Neural cell (in vitro differentiated cells): ENCODE data around the gene ZBTB25. TPM values are rescaled to one million over a fixed set of nuclear protein-coding genes. Genes with fewer than 3 reads are reported as not detected.

Source experiments
- H2AFZ ChIP-seq: fragments of 200-600, 300-800 bp; sonication (generic), shearing (Covaris generic); 2 replicates; pipeline ENCODE4 v1.6.0; 2014; ENCODE audit warnings: low read depth, mild to moderate bottlenecking, antibody characterized with exemption, low read length, moderate library complexity
- H3F3A ChIP-seq: fragments of 200-600 bp; shearing (Covaris generic); 2 replicates; pipeline ENCODE4 v1.6.1; 2016; ENCODE audit warnings: mild to moderate bottlenecking, moderate library complexity, mixed read lengths, antibody characterized with exemption, low read length; ENCODE audit not compliant: insufficient read depth, poor library complexity, severe bottlenecking
- H3K27ac ChIP-seq: fragments of 200-600, 300-800 bp; sonication (generic), shearing (Covaris generic); 2 replicates; pipeline ENCODE4 v1.5.1; 2014; ENCODE audit warnings: mild to moderate bottlenecking, low read length, moderate library complexity
- H3K27me3 ChIP-seq: fragments of 300-800, 200-600 bp; sonication (generic), shearing (Covaris generic); 2 replicates; pipeline ENCODE4 v1.6.0; 2014; ENCODE audit warnings: mild to moderate bottlenecking, low read depth, low read length, moderate library complexity; ENCODE audit not compliant: insufficient read depth
- H3K36me3 ChIP-seq: fragments of 300-800, 200-600 bp; sonication (generic), shearing (Covaris generic); 2 replicates; pipeline ENCODE4 v1.5.1; 2014; ENCODE audit warnings: mild to moderate bottlenecking, antibody characterized with exemption, low read length, moderate library complexity; ENCODE audit not compliant: insufficient read depth
- H3K4me2 ChIP-seq: fragments of 300-800, 200-600 bp; sonication (generic), shearing (Covaris generic); 2 replicates; pipeline ENCODE4 v1.6.0; 2014; ENCODE audit warnings: mild to moderate bottlenecking, low read length
- H3K4me3 ChIP-seq: fragments of 300-800, 200-600 bp; sonication (generic), shearing (Covaris generic); 2 replicates; pipeline ENCODE4 v1.5.1; 2014; ENCODE audit warnings: mild to moderate bottlenecking, low read length, moderate library complexity
- H3K79me2 ChIP-seq: fragments of 200-600 bp; shearing (Covaris generic); replicated peaks from 2 replicates; pipeline ENCODE4 v1.6.0; 2014; ENCODE audit warnings: mild to moderate bottlenecking, low read length, moderate library complexity; ENCODE audit not compliant: insufficient read depth
- H3K9ac ChIP-seq: fragments of 300-800, 200-600 bp; sonication (generic), shearing (Covaris generic); 2 replicates; pipeline ENCODE4 v1.6.1; 2016; ENCODE audit warnings: mild to moderate bottlenecking, low read length, mixed read lengths
- H3K9me2 ChIP-seq: fragments of 200-600 bp; shearing (Covaris generic); 2 replicates; pipeline ENCODE4 v1.6.1; 2016; ENCODE audit warnings: mild to moderate bottlenecking, low read length, mixed read lengths; ENCODE audit not compliant: insufficient read depth
- H3K9me3 ChIP-seq: fragments of 200-600, 300-800 bp; sonication (generic), shearing (Covaris generic); 2 replicates; pipeline ENCODE4 v1.6.1; 2016; ENCODE audit warnings: mild to moderate bottlenecking, mixed run types, low read length, moderate library complexity, mixed read lengths
- H4K20me1 ChIP-seq: fragments of 200-600 bp; shearing (Covaris generic); 2 replicates; pipeline ENCODE4 v1.6.1; 2016; ENCODE audit warnings: mild to moderate bottlenecking, mixed run types; ENCODE audit not compliant: insufficient read depth
- CTCF ChIP-seq: fragments of 450-650 bp; IDR thresholded peaks from 2 replicates; pipeline ENCODE4 v1.5.1; 2014; ENCODE audit warnings: antibody characterized with exemption, mild to moderate bottlenecking, moderate library complexity; ENCODE audit not compliant: poor library complexity, severe bottlenecking
- EP300 ChIP-seq: fragments of 450-650 bp; conservative IDR thresholded peaks from 2 replicates; pipeline ENCODE4 v1.6.1; 2014; ENCODE audit warnings: antibody characterized with exemption, mild to moderate bottlenecking, moderate library complexity; ENCODE audit not compliant: poor library complexity, severe bottlenecking
- EZH2 ChIP-seq: fragments of 200-600, 300-800 bp; shearing (Covaris generic), sonication (generic); IDR thresholded peaks from 2 replicates; pipeline ENCODE4 v1.6.1; 2014; ENCODE audit warnings: antibody characterized with exemption, low read length, borderline replicate concordance, mild to moderate bottlenecking; ENCODE audit not compliant: insufficient read depth, poor library complexity, severe bottlenecking
- MXI1 ChIP-seq: fragments of 450-650 bp; conservative IDR thresholded peaks from 2 replicates; pipeline ENCODE4 v1.6.1; 2014; ENCODE audit warnings: antibody characterized with exemption, mild to moderate bottlenecking; ENCODE audit not compliant: poor library complexity, severe bottlenecking
- POLR2AphosphoS5 ChIP-seq: IDR thresholded peaks from 2 replicates; pipeline ENCODE4 v1.6.1; 2012
- RAD21 ChIP-seq: fragments of 450-650 bp; conservative IDR thresholded peaks from 2 replicates; pipeline ENCODE4 v1.6.1; 2014; ENCODE audit warnings: antibody characterized with exemption, mild to moderate bottlenecking, moderate library complexity
- REST ChIP-seq: IDR thresholded peaks from 2 replicates; pipeline ENCODE4 v1.6.1; 2012; ENCODE audit warnings: borderline replicate concordance
- SMC3 ChIP-seq: fragments of 450-650 bp; conservative IDR thresholded peaks from 2 replicates; pipeline ENCODE4 v1.6.1; 2014; ENCODE audit warnings: antibody characterized with exemption, mild to moderate bottlenecking, moderate library complexity; ENCODE audit not compliant: poor library complexity
- TAF1 ChIP-seq: IDR thresholded peaks from 2 replicates; pipeline ENCODE4 v1.6.1; 2012; ENCODE audit warnings: low read depth
- polyA plus RNA-seq: library from polyadenylated mRNA; depleted of rRNA; stranded (reverse); fragments of >200 nt; gene quantifications from 2 replicates; pipeline ENCODE4 v1.2.3, GENCODE V29; 2014

ZBTB25 gene
- polyA plus RNA-seq, 1 donor from 2014 or later = 5.3 TPM

GRCh38 chr14:64416348-64416932 lies 87.2 kb downstream of the ZBTB25 start:
- no peaks in the 10 kb centered on the region for H3F3A ChIP-seq
- H3K27me3 ChIP-seq = no peaks in the 10 kb centered on the region
- H3K9me2 ChIP-seq = no peaks in the 10 kb centered on the region
- H4K20me1 ChIP-seq = no peaks in the 10 kb centered on the region
- no peaks in the 10 kb centered on the region for H3K9me3 ChIP-seq
- no peak overlapping the region for H3K4me2 ChIP-seq
- TF ChIP-seq POLR2AphosphoS5 (no peak), RAD21 (no peak), SMC3 (no peak), EZH2 (no peak), CTCF (no peak), EP300 (no peak)
- H3K27ac ChIP-seq = no peak overlapping the region
- no peaks in the 10 kb centered on the region for H3K36me3 ChIP-seq
- no peak overlapping the region for H3K9ac ChIP-seq
- no peak overlapping the region for H3K4me3 ChIP-seq
- H2AFZ ChIP-seq = no peak overlapping the region
- no peaks in the 10 kb centered on the region for H3K79me2 ChIP-seq

GRCh38 chr14:64412237-64412636 lies 91.4 kb downstream of the ZBTB25 start:
- Histone ChIP-seq H3K79me2 (no peaks in the 10 kb centered on the region), H3K4me2 (no peak overlapping the region), H3K9me3 (no peaks in the 10 kb centered on the region), H3K9me2 (no peaks in the 10 kb centered on the region), H3K9ac (no peak overlapping the region), H3K4me3 (no peak overlapping the region), H3F3A (no peaks in the 10 kb centered on the region), H3K27ac (no peak overlapping the region), H3K27me3 (no peaks in the 10 kb centered on the region), H4K20me1 (no peaks in the 10 kb centered on the region), H2AFZ (no peak overlapping the region), H3K36me3 (no peaks in the 10 kb centered on the region)
- TF ChIP-seq CTCF (no peak), MXI1 (no peak), EZH2 (no peak), RAD21 (no peak), REST (no peak), POLR2AphosphoS5 (no peak), EP300 (no peak), TAF1 (no peak), SMC3 (no peak)
